Subcutaneous adipose tissue (tissue), 4 donors: ENCODE results near the gene TDG. TPM values are rescaled to one million over a fixed set of nuclear protein-coding genes. Genes with fewer than 3 reads are reported as not detected.

Experiments
- CTCF ChIP-seq: fragments of 450-650 bp; IDR thresholded peaks from one replicate; pipeline ENCODE4 v1.5.1; 2016; ENCODE audit warnings: low read depth, mild to moderate bottlenecking, control low read depth, antibody characterized with exemption, moderate library complexity
- total RNA-seq, 4 donors: library from RNA; depleted of rRNA; stranded (reverse); fragments of >200 nt; gene quantifications; one replicate each; pipeline ENCODE4 v1.1.0, GENCODE V29; 2016

TDG gene
- total RNA-seq, 4 donors from 2014 or later: 16.5 to 41.7 (median 21.7) TPM

DNA sequence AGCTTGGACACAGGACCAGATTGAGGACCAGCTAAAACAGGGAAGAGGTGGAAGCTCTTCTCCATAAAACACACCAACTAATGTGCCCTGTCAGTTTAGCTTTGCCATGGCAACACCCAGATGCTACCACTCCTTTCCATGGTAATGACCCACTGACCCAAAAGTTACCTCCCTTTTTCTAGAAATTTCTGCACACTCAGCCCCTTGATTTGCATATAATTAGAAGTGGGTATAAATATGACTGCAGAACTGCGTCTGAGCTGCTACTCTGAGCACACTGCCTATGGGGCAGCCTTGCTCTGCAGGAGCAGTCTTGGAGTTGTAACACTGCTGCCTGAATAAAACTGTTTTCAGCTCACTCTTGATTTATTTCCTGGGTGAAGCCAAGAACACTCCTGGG, 3.2 kb upstream of the TDG start:
- no peak for TF ChIP-seq CTCF

GRCh38 chr12:103964805-103965204, 867 bp upstream of the TDG start:
- no peak for TF ChIP-seq CTCF

DNA sequence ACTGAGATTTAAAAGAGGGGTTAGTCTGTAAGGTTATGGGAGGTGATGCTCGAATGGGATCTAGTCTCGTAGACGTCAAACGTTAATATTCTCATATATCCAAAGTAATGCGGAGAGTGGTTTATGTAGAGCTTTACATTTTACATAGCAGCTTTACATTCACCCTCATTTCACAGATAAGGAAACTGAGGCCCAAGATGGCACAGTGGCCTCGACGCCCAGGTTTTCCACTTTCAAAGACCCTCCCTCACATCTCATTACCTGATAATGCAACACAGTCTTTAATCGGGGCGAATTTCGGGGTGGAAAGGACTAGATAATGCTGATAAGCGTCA, 450 bp upstream of the TDG start:
- no peak for TF ChIP-seq CTCF

DNA sequence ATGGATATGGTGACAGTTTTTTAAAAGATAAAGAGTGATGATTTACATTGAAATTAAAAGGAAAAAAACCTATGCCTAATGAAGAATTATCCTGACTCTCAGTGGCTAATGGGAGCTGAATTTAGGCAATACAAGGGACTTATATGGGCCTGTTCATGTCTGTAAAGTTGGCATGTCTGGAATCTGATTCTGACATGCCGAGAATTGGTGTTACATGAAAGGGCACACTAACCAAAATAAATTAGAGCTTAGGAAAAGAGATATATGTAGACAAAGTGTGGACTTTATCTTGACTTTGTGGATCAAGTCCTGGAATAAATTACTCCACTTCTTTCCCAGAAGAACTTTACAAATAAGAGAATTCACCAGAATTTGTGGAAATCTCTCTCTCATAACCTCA, 1.1 kb downstream of the TDG start:
- no peak for TF ChIP-seq CTCF

GRCh38 chr12:103969391-103969790, 3.7 kb downstream of the TDG start:
- TF ChIP-seq CTCF: no peak

DNA sequence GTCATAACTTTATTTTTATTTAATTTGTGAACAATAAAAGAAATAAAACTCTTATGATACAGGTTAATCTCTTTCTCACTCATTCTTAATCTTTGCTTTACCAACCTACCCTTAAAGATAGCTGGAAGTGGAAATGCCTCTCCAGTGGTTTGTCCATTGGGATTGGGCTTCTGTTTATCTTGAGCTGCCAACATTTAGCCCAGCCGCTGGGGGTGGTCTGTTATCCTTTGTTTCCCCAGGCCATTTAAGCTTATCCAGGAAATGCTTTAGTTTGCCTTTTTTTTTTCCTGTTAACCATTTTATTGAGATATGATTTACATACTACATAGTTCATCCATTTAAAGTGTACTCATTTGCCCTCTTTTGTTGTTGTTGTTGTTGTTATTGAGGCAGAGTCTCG, 8.2 kb downstream of the TDG start:
- TF ChIP-seq CTCF: no peak

DNA sequence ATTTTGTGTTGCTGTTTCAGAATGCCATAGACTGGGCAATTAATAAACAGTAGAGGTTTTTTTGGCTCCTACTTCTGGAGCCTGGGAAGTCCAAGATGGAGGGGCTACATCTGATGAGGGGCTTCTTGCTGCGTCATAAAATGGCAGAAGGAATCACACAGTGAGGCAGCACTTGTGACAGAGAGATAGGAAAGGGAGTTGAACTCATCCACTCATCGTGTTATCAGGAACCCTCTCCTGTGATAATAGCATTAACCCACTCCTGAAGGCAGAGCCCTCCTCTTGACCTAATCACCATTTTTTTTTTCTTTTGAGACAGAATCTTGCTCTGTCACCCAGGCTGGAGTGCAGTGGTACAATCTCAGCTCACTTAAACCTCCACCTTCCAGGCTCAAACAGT, 9.7 kb downstream of the TDG start:
- TF ChIP-seq CTCF: no peak
